ENCODE results near the gene ZFYVE28. TPM values are rescaled to one million over a fixed set of nuclear protein-coding genes. Genes with fewer than 3 reads are reported as not detected.

Gene ZFYVE28
- total and polyA plus RNA-seq, 2 donors (not counting 1 experiment from before 2014, with no cell fraction given) = 5.8 to 12.1 TPM

GRCh38 chr4:2245057-2245786, 173.2 kb downstream of the ZFYVE28 start:
- Histone ChIP-seq H3K27me3 (replicated peaks in 1 of 4; ENCODE audit: control extremely low read depth in 1 of 4, control insufficient read depth in 3 of 4, insufficient read depth in 4 of 4, low read length in 3 of 4) (no peaks in the 10 kb centered on the region), H3K9ac (ENCODE audit: low read length) (no peak overlapping the region), H3K79me2 (ENCODE audit: control insufficient read depth, insufficient read depth, low read length) (peaks cover 12% of the 10 kb centered on the region), H3K36me3 (replicated peaks in 1 of 2; ENCODE audit: control extremely low read depth in 1 of 2, control insufficient read depth in 1 of 2, extremely low read depth in 1 of 2, insufficient read depth in 2 of 2, low read length in 1 of 2) (peaks cover 0 to 24% of the 10 kb centered on the region in 2 experiments), H3K4me1 (ENCODE audit: control insufficient read depth in 2 of 2, insufficient read depth in 2 of 2, low read length in 2 of 2) (peaks cover 19 to 21% of the 10 kb centered on the region in 2 donors), H3K27ac (ENCODE audit: low read length in 2 of 2) (peak overlapping the region in 1 of 2 donors; percentile 2), H2AFZ (ENCODE audit: insufficient read depth, low read depth, low read length, poor library complexity, severe bottlenecking) (no peak overlapping the region), H3K9me3 (ENCODE audit: control extremely low read depth in 1 of 3, control insufficient read depth in 2 of 3, insufficient read depth in 1 of 3, low read length in 2 of 3) (no peaks in the 10 kb centered on the region), H3K4me3 (ENCODE audit: control extremely low read depth in 1 of 5, extremely low read depth in 1 of 5, insufficient read depth in 1 of 5, low read depth in 2 of 5, low read length in 4 of 5) (no peak overlapping the region), H4K20me1 (ENCODE audit: control insufficient read depth, insufficient read depth, low read length, poor library complexity, severe bottlenecking) (peaks cover 21% of the 10 kb centered on the region), H3K4me2 (replicated peaks; ENCODE audit: low read depth, low read length, poor library complexity, severe bottlenecking) (no peak overlapping the region)
- WGBS (ENCODE audit: insufficient coverage) = 95% methylated on average over 4 of the region's 7 CpGs
- Mint-ChIP-seq H3K27ac (peak overlapping the region; percentile 76), H3K4me3 (no peak overlapping the region), H3K4me1 (peaks cover 32% of the 10 kb centered on the region), H3K9me3 (ENCODE audit: insufficient read depth) (no peaks in the 10 kb centered on the region), H3K27me3 (no peaks in the 10 kb centered on the region)
- intact Hi-C loops (cut with micrococcal nuclease) = loop anchor here (10.0 kb wide), 1 partner anchor 240 kb away; the partner anchor contains the start of gene NELFA
- no peak for ATAC-seq (ENCODE audit: low read depth)
- ChIA-PET CTCF (interaction anchor here (1.0 to 2.8 kb wide), 4 partner anchors 12 to 174 kb away, joined by 3 to 7 read pairs (median 6); partner anchors contain the start of genes CFAP99 and MXD4), POLR2A (no interaction called here)
- TF ChIP-seq, protein P1, sequence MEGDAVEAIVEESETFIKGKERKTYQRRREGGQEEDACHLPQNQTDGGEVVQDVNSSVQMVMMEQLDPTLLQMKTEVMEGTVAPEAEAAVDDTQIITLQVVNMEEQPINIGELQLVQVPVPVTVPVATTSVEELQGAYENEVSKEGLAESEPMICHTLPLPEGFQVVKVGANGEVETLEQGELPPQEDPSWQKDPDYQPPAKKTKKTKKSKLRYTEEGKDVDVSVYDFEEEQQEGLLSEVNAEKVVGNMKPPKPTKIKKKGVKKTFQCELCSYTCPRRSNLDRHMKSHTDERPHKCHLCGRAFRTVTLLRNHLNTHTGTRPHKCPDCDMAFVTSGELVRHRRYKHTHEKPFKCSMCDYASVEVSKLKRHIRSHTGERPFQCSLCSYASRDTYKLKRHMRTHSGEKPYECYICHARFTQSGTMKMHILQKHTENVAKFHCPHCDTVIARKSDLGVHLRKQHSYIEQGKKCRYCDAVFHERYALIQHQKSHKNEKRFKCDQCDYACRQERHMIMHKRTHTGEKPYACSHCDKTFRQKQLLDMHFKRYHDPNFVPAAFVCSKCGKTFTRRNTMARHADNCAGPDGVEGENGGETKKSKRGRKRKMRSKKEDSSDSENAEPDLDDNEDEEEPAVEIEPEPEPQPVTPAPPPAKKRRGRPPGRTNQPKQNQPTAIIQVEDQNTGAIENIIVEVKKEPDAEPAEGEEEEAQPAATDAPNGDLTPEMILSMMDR (IDR thresholded peaks at IDR 0.05) = no peak
- no peak for TF ChIP-seq EZH2 (IDR thresholded peaks at IDR 0.05; ENCODE audit: borderline replicate concordance, insufficient read depth, low read depth, low read length, poor library complexity, severe bottlenecking)
- peak; percentile 9 for DNase-seq

All from B cell (primary cell).